GM04503 (cell line): Measurements from ENCODE around the gene PSMC3IP.

ENCODE experiments used
- DNase-seq: peaks from one replicate; pipeline ENCODE4 v3.0.0-alpha.2; 2012; ENCODE audit warnings: low read depth

The PSMC3IP gene

DNA sequence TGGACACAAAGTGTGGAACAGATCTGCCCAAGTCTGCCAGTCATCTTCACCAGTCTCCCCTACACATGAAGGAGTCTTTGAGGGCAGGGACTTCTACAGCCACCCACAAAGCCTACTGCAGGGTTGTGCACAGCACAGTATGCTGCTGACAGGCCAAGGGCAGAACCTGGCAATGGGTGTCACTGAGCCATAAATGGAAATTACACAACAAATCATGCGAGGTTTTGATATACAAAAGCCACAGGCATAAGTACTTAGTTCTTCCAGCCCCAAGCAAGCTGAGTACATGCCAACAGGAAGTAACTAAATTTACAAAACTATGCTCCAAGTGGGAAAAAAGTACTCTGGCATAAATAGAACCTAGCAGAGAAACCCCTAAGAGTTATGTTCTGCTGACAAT, 7.8 kb upstream of the PSMC3IP start:
- no peak for DNase-seq

DNA sequence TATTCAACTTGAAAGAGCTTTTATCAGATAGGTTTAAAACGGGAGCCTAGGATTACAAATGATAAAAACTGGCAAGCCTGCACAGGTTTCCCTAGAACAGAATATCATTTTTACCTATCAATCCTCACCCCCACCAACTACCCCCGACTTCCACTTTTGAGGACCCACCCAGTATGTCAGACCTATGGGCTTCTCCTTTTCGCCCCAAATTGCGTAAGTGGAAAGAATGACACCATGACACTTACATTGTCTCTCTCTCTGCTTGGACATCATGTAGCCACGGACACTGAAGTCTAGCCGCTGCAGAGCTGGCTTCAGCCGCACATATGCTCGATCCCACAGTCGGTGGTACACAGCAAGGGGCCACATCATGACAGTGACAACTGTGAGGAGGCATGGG, 7.4 kb upstream of the PSMC3IP start:
- no peak for DNase-seq

DNA sequence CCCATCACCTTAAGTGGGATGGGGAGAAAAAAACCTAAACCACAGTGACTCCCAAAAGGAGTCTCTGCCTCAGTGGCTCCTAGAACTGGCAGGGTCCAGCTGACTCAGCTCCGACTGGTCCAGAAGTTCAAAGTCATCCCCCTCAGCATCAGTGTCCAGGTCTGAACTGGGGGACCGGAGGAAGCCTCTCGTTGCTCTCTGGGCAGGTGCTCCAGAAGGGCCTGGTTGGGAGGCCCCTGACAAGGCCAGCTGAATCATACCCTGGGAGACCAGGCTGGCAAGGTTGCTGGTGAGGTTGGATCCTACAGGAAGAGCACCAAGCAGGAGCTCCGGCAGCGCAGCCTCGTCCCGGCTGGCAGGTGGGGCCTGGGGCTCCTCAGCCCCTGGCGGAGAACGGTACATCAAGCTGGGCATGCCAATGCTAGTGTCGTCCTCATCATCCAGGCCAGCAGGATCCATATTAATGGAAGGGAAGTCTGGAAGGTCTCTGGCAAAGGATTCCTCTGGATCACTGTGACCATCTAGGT, 4.3 kb upstream of the PSMC3IP start:
- DNase-seq: no peak

DNA sequence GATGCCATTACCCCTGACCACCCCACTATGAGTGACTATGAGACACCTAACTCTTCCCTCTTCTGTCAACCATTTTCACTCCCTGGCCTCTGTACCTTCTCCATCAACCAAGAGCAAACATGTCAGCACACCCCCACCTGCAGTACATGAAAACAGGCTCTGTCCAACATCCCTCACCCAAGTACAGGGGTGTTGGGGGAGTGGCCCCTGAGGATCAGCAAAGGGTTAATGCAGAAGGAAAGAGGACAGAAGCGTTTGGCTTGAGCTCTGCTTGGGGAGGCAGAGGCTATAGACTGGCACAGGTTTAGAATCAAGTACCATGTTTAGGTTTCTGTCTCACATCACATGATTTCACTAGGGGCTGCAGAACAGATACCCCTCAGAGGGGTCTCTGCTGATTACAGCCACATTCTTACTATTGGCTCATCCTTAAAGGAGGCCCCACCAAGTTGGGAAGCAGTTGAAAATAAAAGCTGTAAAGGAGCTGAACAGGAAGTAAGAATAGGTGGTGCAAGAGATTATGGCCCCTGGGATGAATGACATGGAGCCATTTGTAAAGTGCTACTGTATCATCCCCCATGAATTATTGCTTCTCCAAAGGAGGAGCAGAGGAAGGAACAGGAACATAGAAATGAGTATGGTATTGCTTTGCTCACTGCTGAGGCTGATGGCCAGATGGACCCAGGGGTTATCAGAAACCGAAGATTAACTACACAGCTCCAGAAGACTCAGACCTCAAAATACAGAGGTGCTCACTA, 2.4 kb upstream of the PSMC3IP start:
- DNase-seq: no peak

DNA sequence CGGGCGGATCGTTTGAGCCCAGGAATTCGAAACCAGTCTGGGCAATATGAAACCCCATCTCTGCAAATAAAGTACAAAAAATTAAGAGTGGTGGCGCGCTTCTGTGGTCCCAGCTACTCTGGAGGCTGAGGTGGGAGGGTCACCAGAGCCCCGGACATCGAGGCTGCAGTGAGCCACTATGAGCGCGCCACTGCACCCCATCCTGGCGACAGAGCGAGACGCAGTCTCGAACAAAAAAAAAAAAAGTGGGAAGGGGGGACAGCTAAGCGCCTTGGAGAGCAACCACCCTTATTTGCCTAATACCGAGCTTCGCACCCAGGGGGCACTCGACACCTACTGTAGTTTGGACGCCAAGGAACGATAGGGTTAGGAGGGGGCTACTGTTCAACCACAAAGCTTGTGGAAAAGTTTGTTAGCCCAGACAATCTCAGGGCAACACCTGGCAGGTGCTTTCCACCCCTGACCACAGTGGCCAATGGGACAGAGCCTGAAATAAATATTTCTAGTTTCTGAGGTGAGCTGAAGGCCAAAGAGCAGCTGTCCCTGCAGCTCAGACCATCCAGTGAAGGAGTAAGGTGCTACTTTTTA, 847 bp upstream of the PSMC3IP start:
- DNase-seq: no peak

DNA sequence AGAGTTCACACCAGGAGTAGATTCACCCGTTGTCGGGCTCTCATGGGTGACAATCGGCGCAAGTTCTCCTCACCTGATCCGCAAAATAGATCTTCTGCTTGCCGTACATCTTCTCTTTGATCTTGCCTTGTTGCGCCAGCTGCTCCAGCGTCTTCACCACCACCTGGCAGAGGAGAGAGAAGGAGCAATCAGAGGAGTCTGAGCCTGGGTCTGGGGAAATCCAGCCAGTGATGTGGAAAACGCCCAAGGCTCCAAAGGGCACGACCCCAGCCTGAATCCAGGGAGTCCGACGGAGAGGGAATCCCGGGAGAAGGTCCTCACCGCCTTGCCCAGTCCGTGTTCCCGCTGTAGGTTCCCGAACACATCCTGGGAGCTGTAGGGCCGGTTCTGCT, 393 bp downstream of the PSMC3IP start:
- no peak for DNase-seq

DNA sequence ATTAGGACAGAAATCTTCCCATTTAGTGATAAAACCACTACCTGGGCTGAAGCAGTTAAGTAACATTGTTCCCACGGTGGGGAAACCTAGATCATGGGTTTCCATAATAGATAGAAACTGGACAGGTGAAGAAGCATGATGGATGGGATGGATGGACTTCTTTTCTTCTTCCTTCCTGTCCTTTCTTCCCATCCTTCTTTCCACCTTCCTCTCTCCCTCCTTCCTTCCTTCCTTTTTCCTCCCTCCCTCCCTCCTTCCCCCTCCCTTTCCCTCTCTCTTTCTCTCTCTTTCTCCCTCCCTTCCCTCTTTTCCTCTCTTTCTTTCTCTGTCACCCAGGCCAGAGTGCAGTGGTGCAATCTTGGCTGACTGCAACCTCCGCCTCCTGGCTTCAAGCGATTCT, 3.1 kb downstream of the PSMC3IP start:
- no peak for DNase-seq

DNA sequence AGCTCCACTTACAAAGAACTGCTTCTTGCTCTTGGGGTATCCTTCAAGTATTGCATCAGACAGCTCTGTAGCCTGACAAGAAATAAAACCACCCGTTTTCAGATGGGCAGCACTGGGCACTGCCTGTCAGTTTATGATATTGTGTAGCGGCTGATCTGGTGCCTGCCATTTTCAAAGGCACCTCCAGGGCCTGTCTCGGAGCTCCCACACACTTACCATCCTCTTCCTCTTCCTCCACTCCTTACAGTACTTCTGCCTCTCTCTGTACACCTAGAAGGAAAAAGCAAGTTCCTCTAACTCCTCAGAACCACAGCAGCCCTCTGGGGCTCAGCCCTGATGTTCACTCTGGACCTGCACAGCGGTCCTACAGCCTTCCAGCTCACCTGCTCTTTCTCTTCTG, 4.4 kb downstream of the PSMC3IP start:
- no peak for DNase-seq

DNA sequence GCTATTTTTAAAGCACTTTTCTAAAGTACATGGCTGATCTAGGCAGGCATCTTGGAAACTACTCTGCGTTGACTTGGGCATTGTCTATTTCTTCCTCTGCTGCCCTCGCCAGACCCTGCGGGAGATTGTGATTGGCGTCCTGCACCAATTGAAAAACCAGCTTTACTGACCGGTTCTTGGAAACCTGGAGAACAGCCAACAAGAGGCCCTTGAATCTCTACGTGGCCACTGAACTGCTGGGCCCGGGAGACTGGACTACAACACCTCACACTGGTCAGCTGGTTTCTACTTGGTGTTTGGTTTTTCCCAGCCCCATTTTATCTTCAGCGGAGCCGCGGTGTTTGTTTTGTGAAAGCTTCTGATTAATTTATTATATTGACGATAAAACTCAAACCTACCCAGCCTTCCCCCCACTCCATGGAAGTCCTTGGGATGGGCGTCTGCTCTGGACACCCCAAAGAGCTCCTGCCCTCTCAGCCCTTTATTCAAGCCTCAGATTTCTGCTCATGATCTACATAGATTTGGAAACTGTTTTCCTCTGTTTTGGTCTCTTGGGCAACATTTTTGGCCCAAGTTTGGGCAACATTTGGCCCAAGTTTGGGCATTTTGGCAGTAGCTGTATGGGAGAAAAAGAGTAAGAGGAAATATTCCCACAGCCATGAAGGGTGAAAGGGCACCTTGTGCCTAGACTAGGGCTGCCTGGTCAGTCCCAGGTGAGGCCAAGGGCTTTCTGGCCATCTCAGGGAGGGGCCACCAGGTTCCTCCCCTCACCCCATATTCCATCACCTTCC, 5.9 kb downstream of the PSMC3IP start:
- no peak for DNase-seq

DNA sequence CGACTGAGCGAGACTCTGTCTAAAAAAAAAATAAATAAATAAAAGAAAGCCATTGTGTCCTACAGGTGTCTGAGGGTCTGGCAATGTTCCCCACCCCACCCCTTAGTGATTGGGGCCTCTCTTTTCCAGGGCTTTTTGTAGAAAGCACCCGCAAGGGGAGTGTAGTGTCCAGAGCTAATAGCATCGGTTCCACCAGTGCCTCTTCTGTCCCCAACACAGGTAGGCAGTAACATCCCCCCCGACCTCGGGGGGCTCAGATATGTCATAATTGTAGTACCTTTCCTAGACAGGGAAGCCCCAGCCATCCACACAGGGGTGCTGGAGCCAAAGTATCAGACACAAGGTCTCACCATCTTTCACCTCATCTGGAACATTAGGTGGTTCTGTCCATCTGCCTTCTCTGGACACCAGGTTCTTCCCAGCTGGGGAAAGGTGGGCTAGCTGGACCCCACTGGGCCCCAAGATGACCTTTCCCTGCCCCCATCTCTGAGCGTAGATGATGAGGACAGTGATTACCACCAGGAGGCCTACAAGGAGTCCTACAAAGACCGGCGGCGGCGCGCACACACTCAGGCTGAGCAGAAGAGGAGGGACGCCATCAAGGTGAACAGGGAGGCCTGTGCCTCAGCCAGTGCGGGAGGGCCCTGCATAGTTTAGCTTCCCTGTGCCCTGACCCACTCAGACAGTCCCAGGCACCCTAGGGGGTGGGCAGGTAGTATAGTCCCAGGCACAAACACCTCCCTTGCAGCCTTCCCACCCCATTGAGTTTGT, 9.0 kb downstream of the PSMC3IP start:
- no peak for DNase-seq

DNA sequence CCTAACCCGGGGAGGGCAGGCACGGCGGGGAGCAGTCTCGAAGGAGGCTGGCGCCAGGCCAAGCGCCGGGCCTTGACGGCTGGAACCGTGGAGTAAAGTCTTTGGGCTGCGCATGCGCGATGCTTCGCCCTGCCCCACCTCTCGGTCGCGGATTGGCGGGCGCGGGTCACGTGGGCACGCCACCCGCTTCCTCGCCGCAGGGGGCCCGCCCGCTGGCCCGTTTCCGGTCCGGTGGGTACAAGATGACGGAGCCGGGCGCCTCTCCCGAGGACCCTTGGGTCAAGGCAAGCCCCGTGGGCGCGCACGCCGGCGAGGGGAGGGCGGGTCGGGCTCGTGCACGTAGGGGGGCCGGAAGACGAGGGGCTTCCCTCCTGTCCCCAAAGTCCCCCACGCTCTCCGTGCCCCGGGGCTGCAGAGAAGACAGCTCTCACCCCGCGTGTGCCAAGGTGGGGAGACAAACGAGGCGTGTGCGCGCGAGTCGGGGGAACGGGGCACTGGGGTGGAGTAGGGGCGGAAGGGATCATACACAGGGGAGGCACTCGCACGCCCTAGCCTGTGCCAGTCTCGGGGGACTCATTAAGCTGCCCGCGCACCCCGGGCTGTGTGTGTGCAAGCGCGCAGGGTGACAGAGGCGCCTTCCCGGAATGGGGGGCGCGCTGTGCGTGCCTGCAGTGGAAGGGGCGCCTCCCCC, 10.5 kb downstream of the PSMC3IP start, which contains the start of gene MLX:
MLX (plus strand) TSS at position 218 of the 691 bp plus-strand sequence; CDS start at position 243, 25 bp downstream.
- DNase-seq: no peak

DNA sequence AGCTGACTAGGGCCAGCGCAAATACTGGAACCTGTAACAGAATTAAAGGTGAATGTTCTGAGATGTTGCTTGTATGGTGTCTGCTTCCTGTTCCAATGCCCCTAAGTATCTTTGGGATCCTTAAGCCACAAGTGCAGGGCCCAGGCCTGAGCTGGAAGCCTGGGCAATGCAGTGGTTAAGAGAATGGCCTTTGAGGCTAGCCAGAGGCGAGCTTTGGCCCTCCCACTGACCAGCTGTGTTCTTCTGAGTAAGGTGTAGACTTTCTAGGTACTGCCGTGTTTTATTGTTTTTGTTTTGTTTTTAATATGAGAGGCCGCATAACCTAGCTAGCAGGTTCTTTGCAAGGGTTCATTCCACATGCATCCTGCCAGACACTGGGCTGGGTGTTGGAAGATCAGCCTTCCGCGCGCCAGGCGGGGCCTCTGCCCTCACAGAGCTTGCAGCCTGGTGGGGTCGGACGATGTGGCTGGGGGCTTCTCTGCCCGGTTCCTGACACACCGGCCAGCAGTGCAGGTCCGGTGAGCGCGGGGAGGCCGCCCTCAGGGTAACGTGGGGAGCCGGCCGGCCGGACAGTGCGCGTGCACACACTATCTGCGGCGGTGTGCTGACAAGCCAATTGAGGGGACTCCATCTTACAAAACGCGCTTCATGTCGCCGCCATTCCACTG, 11.2 kb downstream of the PSMC3IP start:
- no peak for DNase-seq

DNA sequence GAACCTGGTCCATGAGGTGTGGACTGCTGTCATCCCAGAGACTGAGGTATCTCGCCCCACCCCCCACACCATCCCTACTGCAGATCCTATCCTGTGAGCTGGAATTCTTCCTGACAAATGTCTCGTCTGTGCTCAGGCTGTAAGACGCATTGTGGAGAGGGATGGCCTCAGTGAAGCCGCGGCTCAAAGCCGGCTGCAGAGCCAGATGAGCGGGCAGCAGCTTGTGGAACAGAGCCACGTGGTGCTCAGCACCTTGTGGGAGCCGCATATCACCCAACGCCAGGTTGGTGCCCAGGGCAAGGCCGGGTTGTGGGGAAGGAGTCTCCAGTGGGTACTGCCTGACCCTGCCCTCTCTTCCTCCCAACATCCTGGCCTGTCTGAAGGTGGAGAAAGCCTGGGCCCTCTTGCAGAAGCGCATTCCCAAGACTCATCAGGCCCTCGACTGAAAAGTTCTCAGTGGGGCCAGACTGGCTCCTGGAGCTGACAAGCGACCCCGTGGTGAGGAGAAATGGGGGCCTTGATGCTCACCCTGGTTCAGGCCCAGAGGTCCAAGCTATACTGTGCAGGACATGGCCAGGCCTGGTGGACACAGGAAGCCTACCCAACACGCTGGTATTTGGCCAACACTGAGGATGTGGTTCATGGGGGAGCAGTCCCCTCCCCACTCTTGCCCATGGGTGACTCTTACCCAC, 11.9 kb downstream of the PSMC3IP start:
- no peak for DNase-seq

DNA sequence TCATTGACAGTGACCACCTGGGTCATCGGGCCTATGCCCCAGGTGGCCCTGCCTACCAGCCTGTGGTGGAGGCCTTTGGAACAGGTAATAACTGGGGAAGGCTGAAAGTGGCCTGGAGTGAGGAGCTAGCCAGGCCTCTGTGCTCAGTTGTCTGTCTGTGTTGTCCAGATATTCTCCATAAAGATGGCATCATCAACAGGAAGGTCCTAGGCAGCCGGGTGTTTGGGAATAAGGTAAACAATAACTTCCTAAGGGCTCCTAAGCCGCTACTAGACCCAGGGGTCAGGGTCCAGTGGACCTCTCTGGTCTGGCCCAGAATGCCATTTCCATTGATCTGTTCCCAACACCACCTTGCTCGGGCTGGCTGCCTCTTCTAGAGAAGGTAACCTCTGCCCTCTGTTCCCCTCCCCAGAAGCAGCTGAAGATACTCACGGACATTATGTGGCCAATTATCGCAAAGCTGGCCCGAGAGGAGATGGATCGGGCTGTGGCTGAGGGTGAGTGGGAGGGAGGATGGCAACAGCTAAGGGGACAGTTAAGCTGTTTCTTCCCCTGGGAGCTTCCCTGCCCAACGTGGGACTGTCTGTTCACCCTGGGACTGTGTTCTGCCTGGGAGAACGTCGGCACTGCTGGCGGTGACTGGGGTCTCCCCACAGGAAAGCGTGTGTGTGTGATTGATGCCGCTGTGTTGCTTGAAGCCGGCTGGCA, 12.6 kb downstream of the PSMC3IP start:
- no peak for DNase-seq

DNA sequence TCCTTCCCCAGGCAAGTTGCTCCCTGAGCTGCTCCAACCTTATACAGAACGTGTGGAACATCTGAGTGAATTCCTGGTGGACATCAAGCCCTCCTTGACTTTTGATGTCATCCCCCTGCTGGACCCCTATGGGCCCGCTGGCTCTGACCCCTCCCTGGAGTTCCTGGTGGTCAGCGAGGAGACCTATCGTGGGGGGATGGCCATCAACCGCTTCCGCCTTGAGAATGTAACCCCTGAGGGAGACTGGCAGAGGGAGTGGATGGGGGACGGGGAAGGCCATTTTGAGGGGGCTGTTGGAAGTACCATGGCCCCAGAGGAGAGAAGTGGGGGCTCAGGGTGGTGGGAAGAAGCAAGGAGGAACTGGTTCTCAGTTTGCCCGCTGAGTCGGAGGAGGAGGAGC, 13.6 kb downstream of the PSMC3IP start:
- no peak for DNase-seq

DNA sequence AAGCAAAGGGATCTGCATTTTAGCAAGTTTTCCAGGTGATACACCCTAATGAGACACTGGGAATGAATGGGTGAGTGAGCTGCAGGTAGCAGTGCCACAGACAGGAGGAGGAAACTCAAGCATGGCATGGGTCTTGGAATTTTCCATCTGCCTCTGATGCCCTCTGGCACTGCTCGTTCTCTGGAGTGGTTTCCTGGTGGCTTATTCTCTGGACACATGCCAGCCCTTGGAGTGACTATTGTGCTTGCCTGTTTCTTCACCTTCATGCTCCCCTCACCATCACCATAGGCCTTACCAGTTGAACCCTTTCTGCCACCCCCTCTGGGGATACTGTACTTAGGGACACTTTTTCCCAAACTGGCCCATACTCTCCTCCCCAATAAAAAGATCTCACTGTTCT, 14.0 kb downstream of the PSMC3IP start:
- DNase-seq: no peak

DNA sequence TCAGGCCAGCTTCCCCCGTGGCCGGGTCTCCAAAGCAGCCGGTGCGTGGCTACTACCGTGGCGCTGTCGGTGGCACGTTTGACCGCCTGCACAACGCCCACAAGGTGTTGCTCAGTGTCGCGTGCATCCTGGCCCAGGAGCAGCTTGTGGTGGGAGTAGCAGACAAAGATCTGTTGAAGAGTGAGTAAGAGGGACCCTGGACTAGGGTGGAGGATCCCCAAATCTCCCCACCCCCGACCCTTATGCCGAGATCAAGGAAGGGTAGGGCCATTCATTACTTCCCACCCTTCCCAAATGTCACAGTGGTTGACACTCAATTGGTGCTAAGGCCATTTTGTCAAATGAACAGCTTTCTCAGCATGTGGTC, 14.4 kb downstream of the PSMC3IP start:
- DNase-seq: no peak

DNA sequence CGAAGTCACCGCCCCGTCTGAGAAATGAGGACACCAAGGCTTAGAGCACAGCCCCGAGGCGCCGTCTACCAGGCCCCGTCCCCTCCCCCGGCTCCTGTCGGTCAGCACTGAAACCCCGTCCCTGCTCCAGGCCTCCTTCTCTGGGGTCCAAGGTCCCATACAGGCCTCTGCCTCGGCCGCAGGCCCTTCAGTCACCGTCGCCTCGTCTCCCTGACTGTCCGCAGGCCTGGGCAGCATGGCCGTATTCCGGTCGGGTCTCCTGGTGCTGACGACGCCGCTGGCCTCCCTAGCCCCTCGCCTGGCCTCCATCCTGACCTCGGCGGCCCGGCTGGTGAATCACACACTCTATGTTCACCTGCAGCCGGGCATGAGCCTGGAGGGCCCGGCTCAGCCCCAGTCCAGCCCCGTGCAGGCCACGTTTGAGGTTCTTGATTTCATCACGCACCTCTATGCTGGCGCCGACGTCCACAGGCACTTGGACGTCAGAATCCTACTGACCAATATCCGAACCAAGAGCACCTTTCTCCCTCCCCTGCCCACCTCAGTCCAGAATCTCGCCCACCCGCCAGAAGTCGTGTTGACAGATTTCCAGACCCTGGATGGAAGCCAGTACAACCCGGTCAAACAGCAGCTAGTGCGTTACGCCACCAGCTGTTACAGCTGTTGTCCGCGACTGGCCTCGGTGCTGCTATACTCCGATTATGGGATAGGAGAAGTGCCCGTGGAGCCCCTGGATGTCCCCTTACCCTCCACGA, 15.0 kb downstream of the PSMC3IP start:
- no peak for DNase-seq

DNA sequence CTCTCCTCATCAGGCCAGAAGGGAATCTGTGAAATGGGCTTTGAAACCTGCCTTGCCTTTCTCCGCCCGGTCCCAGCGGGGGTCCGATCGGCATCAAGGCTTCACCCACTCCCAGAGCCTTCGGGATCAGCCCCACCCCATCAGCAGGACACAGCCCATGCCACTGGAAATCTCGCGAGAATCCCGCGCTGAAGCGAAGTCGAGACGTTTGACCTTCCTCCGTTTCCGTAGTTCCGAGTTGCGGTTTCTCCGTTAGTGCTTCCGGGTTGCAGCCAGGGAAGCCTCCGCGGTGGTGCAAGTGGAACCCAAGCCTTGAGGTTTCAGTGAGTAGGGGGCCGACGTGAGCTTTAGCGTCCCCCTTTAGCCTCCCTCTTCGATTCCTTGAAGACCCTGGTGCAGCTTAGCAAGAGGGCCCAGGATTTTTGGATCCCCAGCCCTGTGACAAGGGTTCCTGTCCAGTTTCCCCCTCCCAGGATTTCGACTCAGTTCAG, 15.6 kb downstream of the PSMC3IP start, which contains the start of gene COASY:
COASY (plus strand) TSS at position 252 of the 491 bp plus-strand sequence. CDS start 475 bp downstream, outside the sequence.
- DNase-seq: peak; percentile 82
